ENCODE results near the gene CYP24A1.

GRCh38 chr20:54154439-54154838 is 19.3 kb downstream of the CYP24A1 start:
- TF ChIP-seq CTCF (IDR thresholded peaks at IDR 0.05): no peak
- no peak for TF ChIP-seq POLR2A (IDR thresholded peaks at IDR 0.05)
- no peak for TF ChIP-seq POLR2AphosphoS5 (IDR thresholded peaks at IDR 0.05)

Data from prostate gland (tissue), 2 donors.